ENCODE measurements around the gene PRH2.
A peak's percentile ranks its signal among the peaks of the same experiment; 100 is the strongest.

Gene PRH2

DNA sequence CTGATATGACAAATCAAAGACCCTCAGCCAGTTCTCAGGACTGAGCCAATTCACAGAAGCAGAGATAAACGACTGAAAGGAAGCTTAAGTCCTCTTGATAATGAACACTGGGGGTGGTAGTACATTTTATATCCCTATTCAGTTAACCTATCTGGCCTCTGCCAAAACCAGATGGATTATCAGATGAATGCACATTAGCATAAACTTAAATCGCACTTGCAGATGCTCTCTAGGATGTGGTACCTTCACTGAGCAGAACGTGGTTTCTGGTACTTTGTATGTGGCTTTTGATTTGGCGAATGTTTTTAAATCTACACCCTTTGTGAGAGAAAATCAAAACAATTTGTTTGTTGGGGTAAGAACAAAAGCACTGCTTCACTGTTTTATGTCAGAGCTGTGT lies 31.2 kb downstream of the PRH2 start:
- ATAC-seq (no peak), DNase-seq (no peak)

DNA sequence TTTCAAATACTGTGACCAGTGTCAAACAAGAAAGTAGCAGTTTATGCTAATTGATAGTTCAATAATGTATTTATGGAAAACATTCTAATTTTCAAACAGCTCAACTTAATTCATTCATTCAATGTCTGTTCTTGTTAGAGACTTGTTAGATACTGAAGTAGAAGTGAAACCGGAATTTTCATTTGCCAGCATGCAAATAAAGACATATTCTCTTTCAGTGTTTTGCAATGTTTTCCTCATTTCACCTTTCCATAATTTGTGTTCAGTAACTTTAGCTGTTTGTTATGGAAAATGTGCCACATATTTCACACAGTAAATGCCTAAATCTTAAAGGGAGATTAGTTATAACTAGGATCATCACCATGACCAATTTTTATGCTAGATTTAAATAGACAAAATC lies 36.4 kb downstream of the PRH2 start:
- DNase-seq (no peak), ATAC-seq (no peak)

DNA sequence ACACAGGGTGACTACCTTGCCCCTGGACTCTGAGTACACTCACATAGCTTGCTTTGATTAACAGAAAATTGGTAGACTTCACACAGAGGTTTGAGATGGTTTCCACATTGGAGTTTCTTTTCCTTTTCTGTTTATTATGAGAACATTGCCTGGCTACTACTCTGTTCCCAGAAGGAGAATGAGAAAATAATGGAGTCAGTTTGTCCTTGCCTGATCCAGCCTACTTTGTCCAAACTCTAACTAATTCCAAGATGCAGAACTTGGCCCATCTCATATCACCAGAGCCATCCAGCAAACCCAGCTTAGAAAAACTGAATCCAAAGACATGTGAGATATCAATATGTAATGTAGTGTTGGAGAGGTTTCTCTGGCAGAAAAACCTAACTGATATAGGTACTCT lies 37.3 kb downstream of the PRH2 start:
- DNase-seq (no peak), ATAC-seq (no peak)

GRCh38 chr12:10967409-10967808 lies 38.4 kb downstream of the PRH2 start:
- ATAC-seq: no peak
- DNase-seq: no peak

DNA sequence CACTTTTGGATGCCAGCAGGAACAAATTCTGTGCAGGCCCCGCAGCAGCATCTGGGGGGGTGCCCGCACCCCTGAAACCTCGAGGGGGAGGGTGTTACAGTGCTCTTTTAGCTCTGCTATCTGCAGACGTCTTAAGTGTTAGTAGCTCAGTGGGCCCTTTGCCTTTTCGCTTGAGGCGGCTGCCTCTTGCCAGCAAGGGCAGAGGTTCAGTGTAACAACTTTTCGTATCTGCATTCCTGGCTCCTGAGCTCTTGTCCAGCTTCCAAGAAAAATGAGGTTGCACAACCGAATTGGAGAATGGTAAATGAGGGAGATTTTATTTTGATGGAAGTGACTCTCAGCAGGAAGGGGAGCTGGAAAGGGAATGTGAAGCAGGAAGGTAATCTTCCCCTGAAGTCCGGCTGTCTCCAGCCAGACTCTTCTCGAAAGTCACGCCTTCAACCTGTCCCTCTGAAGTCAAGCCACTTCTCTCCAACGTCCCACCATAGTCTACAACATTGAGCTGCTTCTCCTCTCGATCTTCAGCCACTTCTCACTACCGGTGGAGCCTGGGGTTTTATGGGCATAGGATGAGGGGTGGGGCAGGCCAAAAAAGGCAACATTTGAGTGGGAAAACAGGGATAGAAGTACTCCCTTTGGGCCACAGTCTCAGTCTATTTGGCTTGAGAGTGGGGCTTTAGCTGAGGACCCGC lies 39.9 kb downstream of the PRH2 start:
- no peak for DNase-seq
- no peak for ATAC-seq

- DNase-seq: no peak
Measured at GRCh38 chr12:10974965-10975364, 45.9 kb downstream of the PRH2 start.

DNA sequence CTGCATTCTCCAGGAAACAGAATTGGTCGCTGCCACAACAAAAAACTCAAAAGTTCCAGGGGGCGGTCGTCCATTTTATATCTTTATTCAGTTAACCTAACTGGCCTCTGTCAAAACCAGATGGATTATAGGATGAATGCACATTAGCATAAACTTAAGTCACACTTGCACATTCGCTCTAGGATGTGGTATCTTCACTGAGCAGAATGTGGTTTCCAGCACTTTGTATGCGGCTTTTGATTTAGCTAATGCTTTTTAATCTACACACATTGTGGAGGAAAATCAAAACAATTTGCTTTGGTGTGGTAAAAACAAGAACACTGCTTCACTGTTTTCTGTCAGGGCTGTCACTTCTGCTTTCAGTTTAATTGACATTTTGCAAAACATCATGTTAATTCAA lies 53.2 kb downstream of the PRH2 start:
- DNase-seq: peak; percentile 5
- ATAC-seq: peak; percentile 83

More at GRCh38 chr12:10974965-10975364, 45.9 kb downstream of the PRH2 start:
- no peak for ATAC-seq
